Measurements from ENCODE around the gene GPAT3. TPM values are rescaled to one million over a fixed set of nuclear protein-coding genes. Genes with fewer than 3 reads are reported as not detected.

GPAT3 gene
- total RNA-seq, 1 experiment from 2014 or later: 15.1 TPM

GRCh38 chr4:83613994-83614393 is 78.1 kb downstream of the GPAT3 start:
- Histone ChIP-seq H3K27me3 (ENCODE audit: control insufficient read depth, insufficient read depth, low read length) (no peaks in the 10 kb centered on the region), H3K36me3 (ENCODE audit: control insufficient read depth, insufficient read depth, low read length) (no peaks in the 10 kb centered on the region), H3K4me3 (ENCODE audit: low read depth in 2 of 2, low read length in 2 of 2) (no peak overlapping the region), H3K9me3 (ENCODE audit: control insufficient read depth, insufficient read depth, low read depth, low read length) (peaks cover 8% of the 10 kb centered on the region; the same call in 1 of the 2 replicates), H3K4me1 (ENCODE audit: control insufficient read depth, insufficient read depth, low read length) (0 out of 2 replicates have a peak, but pooled peaks cover 5% of the 10 kb centered on the region), H3K27ac (ENCODE audit: low read length) (no peak overlapping the region)
- TF ChIP-seq CTCF (IDR thresholded peaks at IDR 0.05) (no peak), POLR2AphosphoS5 (IDR thresholded peaks at IDR 0.05; ENCODE audit: low read depth, low read length) (no peak), TCF7L2 (IDR thresholded peaks at IDR 0.05; ENCODE audit: low read depth, low read length) (no peak), SIN3A (IDR thresholded peaks at IDR 0.05; ENCODE audit: borderline replicate concordance, insufficient read depth, low read depth, low read length) (no peak)
- TF ChIP-seq, protein P1, sequence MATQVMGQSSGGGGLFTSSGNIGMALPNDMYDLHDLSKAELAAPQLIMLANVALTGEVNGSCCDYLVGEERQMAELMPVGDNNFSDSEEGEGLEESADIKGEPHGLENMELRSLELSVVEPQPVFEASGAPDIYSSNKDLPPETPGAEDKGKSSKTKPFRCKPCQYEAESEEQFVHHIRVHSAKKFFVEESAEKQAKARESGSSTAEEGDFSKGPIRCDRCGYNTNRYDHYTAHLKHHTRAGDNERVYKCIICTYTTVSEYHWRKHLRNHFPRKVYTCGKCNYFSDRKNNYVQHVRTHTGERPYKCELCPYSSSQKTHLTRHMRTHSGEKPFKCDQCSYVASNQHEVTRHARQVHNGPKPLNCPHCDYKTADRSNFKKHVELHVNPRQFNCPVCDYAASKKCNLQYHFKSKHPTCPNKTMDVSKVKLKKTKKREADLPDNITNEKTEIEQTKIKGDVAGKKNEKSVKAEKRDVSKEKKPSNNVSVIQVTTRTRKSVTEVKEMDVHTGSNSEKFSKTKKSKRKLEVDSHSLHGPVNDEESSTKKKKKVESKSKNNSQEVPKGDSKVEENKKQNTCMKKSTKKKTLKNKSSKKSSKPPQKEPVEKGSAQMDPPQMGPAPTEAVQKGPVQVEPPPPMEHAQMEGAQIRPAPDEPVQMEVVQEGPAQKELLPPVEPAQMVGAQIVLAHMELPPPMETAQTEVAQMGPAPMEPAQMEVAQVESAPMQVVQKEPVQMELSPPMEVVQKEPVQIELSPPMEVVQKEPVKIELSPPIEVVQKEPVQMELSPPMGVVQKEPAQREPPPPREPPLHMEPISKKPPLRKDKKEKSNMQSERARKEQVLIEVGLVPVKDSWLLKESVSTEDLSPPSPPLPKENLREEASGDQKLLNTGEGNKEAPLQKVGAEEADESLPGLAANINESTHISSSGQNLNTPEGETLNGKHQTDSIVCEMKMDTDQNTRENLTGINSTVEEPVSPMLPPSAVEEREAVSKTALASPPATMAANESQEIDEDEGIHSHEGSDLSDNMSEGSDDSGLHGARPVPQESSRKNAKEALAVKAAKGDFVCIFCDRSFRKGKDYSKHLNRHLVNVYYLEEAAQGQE (IDR thresholded peaks at IDR 0.05; ENCODE audit: insufficient read depth in 1 of 2, low read depth in 2 of 2, low read length in 1 of 2): no peak
- DNase-seq (ENCODE audit: low read depth, low spot score): no peak
- intact Hi-C loops (cut with micrococcal nuclease; ENCODE audit: unreplicated experiment): no loop called here
- ATAC-seq: no peak
- CTCF ChIA-PET: no interaction called here
- in situ Hi-C loops (cut with HindIII; ENCODE audit: low pct_unique_long_range_greater_than_20kb, low sequenced_read_pairs): no loop called here
- BruUV-seq (replicated peaks): no TSS peak
- POLR2A ChIA-PET: no interaction called here

DNA sequence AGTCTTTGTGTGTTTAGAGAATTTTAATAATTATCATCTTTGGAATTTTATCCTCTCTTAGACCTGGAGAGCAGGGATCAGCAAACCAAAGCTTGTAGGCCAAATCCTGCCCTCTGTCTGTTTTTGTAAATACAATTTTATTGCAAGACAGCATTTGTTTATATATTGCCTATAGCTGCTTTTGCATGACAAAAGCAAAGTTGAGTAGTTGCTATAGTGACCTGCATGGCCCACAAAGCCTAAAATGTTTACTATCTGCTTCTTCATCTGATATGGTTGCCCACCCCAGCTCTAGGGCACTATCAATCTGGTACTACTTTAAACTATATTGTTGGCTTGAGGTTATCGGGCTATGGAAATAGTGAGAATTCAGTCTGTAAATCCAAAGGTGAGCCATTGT is 80.3 kb downstream of the GPAT3 start:
- no peaks in the 10 kb centered on the region for H3K27me3 ChIP-seq (ENCODE audit: control insufficient read depth, insufficient read depth, low read length)
- H3K27ac ChIP-seq (ENCODE audit: low read length): no peak overlapping the region
- no peak overlapping the region for H3K4me3 ChIP-seq (ENCODE audit: low read depth in 2 of 2, low read length in 2 of 2)
- DNase-seq (ENCODE audit: low read depth, low spot score) (no peak), ATAC-seq (no peak)
- TF ChIP-seq, protein P1 (IDR thresholded peaks at IDR 0.05; ENCODE audit: insufficient read depth in 1 of 2, low read depth in 2 of 2, low read length in 1 of 2): no peak
- TF ChIP-seq TCF7L2 (IDR thresholded peaks at IDR 0.05; ENCODE audit: low read depth, low read length) (no peak), CTCF (IDR thresholded peaks at IDR 0.05) (no peak), SIN3A (IDR thresholded peaks at IDR 0.05; ENCODE audit: borderline replicate concordance, insufficient read depth, low read depth, low read length) (no peak), POLR2AphosphoS5 (IDR thresholded peaks at IDR 0.05; ENCODE audit: low read depth, low read length) (no peak)
- BruUV-seq (replicated peaks): no TSS peak
- H3K9me3 ChIP-seq (ENCODE audit: control insufficient read depth, insufficient read depth, low read depth, low read length): peaks cover 8% of the 10 kb centered on the region; the same call in 1 of the 2 replicates
- ChIA-PET CTCF (no interaction called here), POLR2A (no interaction called here)
- H3K36me3 ChIP-seq (ENCODE audit: control insufficient read depth, insufficient read depth, low read length): no peaks in the 10 kb centered on the region
- in situ Hi-C loops (cut with HindIII; ENCODE audit: low pct_unique_long_range_greater_than_20kb, low sequenced_read_pairs): no loop called here
- 0 out of 2 replicates have a peak, but pooled peaks cover 7% of the 10 kb centered on the region for H3K4me1 ChIP-seq (ENCODE audit: control insufficient read depth, insufficient read depth, low read length)
- intact Hi-C loops (cut with micrococcal nuclease; ENCODE audit: unreplicated experiment): no loop called here

All from Panc1 (cell line).